DMS153 treated with DMSO at 0.1 percent for 48 hours (cell line): ENCODE data around the gene VSX2.

Experiments
- DNase-seq: peaks from one replicate; lab custom pipeline; 2025; ENCODE audit not compliant: unreplicated experiment; lab: John Stamatoyannopoulos, UW

The VSX2 gene

GRCh38 chr14:74221741-74222140 is 17.5 kb upstream of the VSX2 start:
- DNase-seq, result no peak

- no peak for DNase-seq
These were observed 16.2 kb upstream of the VSX2 start for GRCh38 chr14:74223016-74223415.

GRCh38 chr14:74231784-74232183 is 7.5 kb upstream of the VSX2 start:
- DNase-seq, result no peak

GRCh38 chr14:74235017-74235416 is 4.2 kb upstream of the VSX2 start:
- DNase-seq, result no peak

GRCh38 chr14:74237441-74237840 is 1.8 kb upstream of the VSX2 start:
- DNase-seq, result no peak

- no peak for DNase-seq
These were observed 872 bp downstream of the VSX2 start for GRCh38 chr14:74239848-74240793.

GRCh38 chr14:74240794-74241651 is 1.8 kb downstream of the VSX2 start:
- no peak for DNase-seq

- no peak for DNase-seq
These were observed 2.4 kb downstream of the VSX2 start for GRCh38 chr14:74241652-74242017.

- no peak for DNase-seq
These were observed 3.0 kb downstream of the VSX2 start for GRCh38 chr14:74242021-74242779.

GRCh38 chr14:74242780-74243042 is 3.5 kb downstream of the VSX2 start:
- DNase-seq, result no peak

- no peak for DNase-seq
These were observed 3.8 kb downstream of the VSX2 start for GRCh38 chr14:74243051-74243450.

GRCh38 chr14:74244115-74244514 is 4.9 kb downstream of the VSX2 start:
- no peak for DNase-seq

GRCh38 chr14:74245292-74245691 is 6.0 kb downstream of the VSX2 start:
- DNase-seq, result no peak

- no peak for DNase-seq
These were observed 7.3 kb downstream of the VSX2 start for GRCh38 chr14:74246542-74246941.

GRCh38 chr14:74248017-74248416 is 8.8 kb downstream of the VSX2 start:
- no peak for DNase-seq

- no peak for DNase-seq
These were observed 10.5 kb downstream of the VSX2 start for GRCh38 chr14:74249433-74250375.

GRCh38 chr14:74255281-74255680 is 16.0 kb downstream of the VSX2 start:
- no peak for DNase-seq

- peak; percentile 11 for DNase-seq
These were observed 18.1 kb downstream of the VSX2 start for GRCh38 chr14:74257078-74257940.

- DNase-seq, result no peak
These were observed 18.9 kb downstream of the VSX2 start for GRCh38 chr14:74257941-74258763.
